Smooth muscle cell (in vitro differentiated cells): ENCODE data around the gene CEACAM7. TPM values are rescaled to one million over a fixed set of nuclear protein-coding genes. Genes with fewer than 3 reads are reported as not detected.

Experiments used
- DNase-seq: peaks from one replicate; lab custom pipeline; 2025; ENCODE audit not compliant: unreplicated experiment; lab: John Stamatoyannopoulos, UW
- H2AFZ ChIP-seq: fragments of 200-600 bp; sonication (generic); 2 replicates; pipeline ENCODE4 v1.6.0; 2016; ENCODE audit warnings: antibody characterized with exemption, low read depth, mild to moderate bottlenecking
- H3F3A ChIP-seq: fragments of 200-600 bp; sonication (generic); 2 replicates; pipeline ENCODE4 v1.6.0; 2017; ENCODE audit warnings: antibody characterized with exemption, low read depth
- H3K27ac ChIP-seq: fragments of 200-600 bp; sonication (generic); 2 replicates; pipeline ENCODE4 v1.5.1; 2016; ENCODE audit warnings: low read depth, mild to moderate bottlenecking
- H3K27me3 ChIP-seq: fragments of 200-600 bp; sonication (generic); 2 replicates; pipeline ENCODE4 v1.6.1; 2016; ENCODE audit warnings: low read depth, mild to moderate bottlenecking
- H3K36me3 ChIP-seq: fragments of 200-600 bp; sonication (generic); 2 replicates; pipeline ENCODE4 v1.5.1; 2016; ENCODE audit warnings: low read depth
- H3K4me1 ChIP-seq: fragments of 200-600 bp; sonication (generic); 2 replicates; pipeline ENCODE4 v1.5.1; 2016; ENCODE audit warnings: low read depth
- H3K4me2 ChIP-seq: fragments of 200-600 bp; sonication (generic); 2 replicates; pipeline ENCODE4 v1.6.0; 2016; ENCODE audit warnings: mild to moderate bottlenecking
- H3K4me3 ChIP-seq: fragments of 200-600 bp; sonication (generic); 2 replicates; pipeline ENCODE4 v1.5.1; 2016; ENCODE audit warnings: mild to moderate bottlenecking
- H3K79me2 ChIP-seq: fragments of 200-600 bp; sonication (generic); 2 replicates; pipeline ENCODE4 v1.6.0; 2016; ENCODE audit warnings: low read depth, mild to moderate bottlenecking
- H3K9ac ChIP-seq: fragments of 200-600 bp; sonication (generic); 2 replicates; pipeline ENCODE4 v1.6.0; 2016; ENCODE audit warnings: low read depth
- H3K9me3 ChIP-seq: fragments of 200-600 bp; sonication (generic); replicated peaks from 2 replicates; pipeline ENCODE4 v1.5.1; 2016; ENCODE audit warnings: low read depth
- H4K20me1 ChIP-seq: fragments of 200-600 bp; sonication (generic); 2 replicates; pipeline ENCODE4 v1.6.0; 2016; ENCODE audit warnings: low read depth
- WGBS: methylation state at CpG from one replicate; pipeline ENCODE4 v1.1.7; 2016; ENCODE audit warnings: low lambda C conversion rate; 5-methylcytosine and 5-hydroxymethylcytosine counted together
- polyA plus RNA-seq: library from polyadenylated mRNA; unstranded; fragments of >200 nt; fragmentation: Nextera tagmentation; extraction: Ambion mirVana; gene quantifications from 2 replicates; pipeline ENCODE4 v1.2.1, GENCODE V29; 2016
- total RNA-seq: library from RNA; depleted of rRNA; stranded (reverse); fragments of >200 nt; gene quantifications from 2 replicates; pipeline ENCODE4 v1.2.3, GENCODE V29; 2014
- TF ChIP-seq, protein P1 (sequence below): fragments of 200-600 bp; sonication (generic); IDR thresholded peaks from 2 replicates; pipeline ENCODE4 v1.5.1; 2017; ENCODE audit warnings: borderline replicate concordance, mild to moderate bottlenecking, antibody characterized with exemption; ENCODE audit not compliant: insufficient read depth, poor library complexity, severe bottlenecking

Gene CEACAM7
- total and polyA plus RNA-seq, 2 experiments from 2014 or later = not detected

GRCh38 chr19:41626278-41626677 is 61.8 kb downstream of the CEACAM7 start:
- Histone ChIP-seq H3K27ac (no peak overlapping the region), H3K36me3 (no peaks in the 10 kb centered on the region), H3K9ac (no peak overlapping the region), H3K79me2 (no peaks in the 10 kb centered on the region), H3K4me2 (no peak overlapping the region), H2AFZ (no peak overlapping the region), H3K27me3 (no peaks in the 10 kb centered on the region), H4K20me1 (no peaks in the 10 kb centered on the region), H3K4me1 (no peaks in the 10 kb centered on the region), H3K9me3 (no peaks in the 10 kb centered on the region), H3F3A (no peaks in the 10 kb centered on the region), H3K4me3 (no peak overlapping the region)
- no peak for DNase-seq
- TF ChIP-seq, protein P1, sequence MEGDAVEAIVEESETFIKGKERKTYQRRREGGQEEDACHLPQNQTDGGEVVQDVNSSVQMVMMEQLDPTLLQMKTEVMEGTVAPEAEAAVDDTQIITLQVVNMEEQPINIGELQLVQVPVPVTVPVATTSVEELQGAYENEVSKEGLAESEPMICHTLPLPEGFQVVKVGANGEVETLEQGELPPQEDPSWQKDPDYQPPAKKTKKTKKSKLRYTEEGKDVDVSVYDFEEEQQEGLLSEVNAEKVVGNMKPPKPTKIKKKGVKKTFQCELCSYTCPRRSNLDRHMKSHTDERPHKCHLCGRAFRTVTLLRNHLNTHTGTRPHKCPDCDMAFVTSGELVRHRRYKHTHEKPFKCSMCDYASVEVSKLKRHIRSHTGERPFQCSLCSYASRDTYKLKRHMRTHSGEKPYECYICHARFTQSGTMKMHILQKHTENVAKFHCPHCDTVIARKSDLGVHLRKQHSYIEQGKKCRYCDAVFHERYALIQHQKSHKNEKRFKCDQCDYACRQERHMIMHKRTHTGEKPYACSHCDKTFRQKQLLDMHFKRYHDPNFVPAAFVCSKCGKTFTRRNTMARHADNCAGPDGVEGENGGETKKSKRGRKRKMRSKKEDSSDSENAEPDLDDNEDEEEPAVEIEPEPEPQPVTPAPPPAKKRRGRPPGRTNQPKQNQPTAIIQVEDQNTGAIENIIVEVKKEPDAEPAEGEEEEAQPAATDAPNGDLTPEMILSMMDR = no peak
- WGBS = 47% methylated on average over 3 of the region's 3 CpGs

DNA sequence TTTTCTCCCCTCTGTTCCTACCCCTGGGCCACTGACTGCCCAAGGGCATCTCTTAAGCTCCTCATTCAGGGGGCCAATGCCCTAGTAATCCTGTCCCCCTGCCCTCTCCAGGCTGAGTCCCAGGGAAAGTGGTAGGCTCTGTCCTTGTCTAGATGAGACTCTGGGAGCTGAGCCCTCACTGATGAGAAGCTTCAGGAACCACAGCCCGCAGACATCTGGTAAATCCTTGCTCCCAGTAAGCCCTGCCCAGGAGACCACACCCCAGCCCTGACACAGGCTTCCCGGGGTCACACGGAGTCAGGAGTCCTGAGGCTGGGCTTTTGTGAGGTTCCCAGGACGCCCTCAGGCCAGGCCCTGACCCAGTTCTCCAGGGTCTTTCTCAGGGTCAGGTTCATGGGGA is 63.1 kb downstream of the CEACAM7 start:
- WGBS = 58% methylated on average over 4 of the region's 4 CpGs
- Histone ChIP-seq H3K4me3 (no peak overlapping the region), H3K9ac (no peak overlapping the region), H3K9me3 (no peaks in the 10 kb centered on the region), H3K27me3 (no peaks in the 10 kb centered on the region), H3K4me2 (no peak overlapping the region), H3K27ac (no peak overlapping the region), H2AFZ (no peak overlapping the region), H3K4me1 (no peaks in the 10 kb centered on the region), H3K79me2 (no peaks in the 10 kb centered on the region), H3F3A (no peaks in the 10 kb centered on the region), H4K20me1 (no peaks in the 10 kb centered on the region), H3K36me3 (no peaks in the 10 kb centered on the region)
- DNase-seq = no peak
- TF ChIP-seq, protein P1 = no peak

GRCh38 chr19:41624515-41624914 is 63.6 kb downstream of the CEACAM7 start:
- no peaks in the 10 kb centered on the region for H3K36me3 ChIP-seq
- DNase-seq = no peak
- 71% methylated on average over 7 of the region's 7 CpGs for WGBS
- H3K9me3 ChIP-seq = no peaks in the 10 kb centered on the region
- TF ChIP-seq, protein P1 = no peak
- no peak overlapping the region for H3K9ac ChIP-seq
- no peaks in the 10 kb centered on the region for H3K4me1 ChIP-seq
- H3K4me3 ChIP-seq = no peak overlapping the region
- H3K27me3 ChIP-seq = no peaks in the 10 kb centered on the region
- H2AFZ ChIP-seq = no peak overlapping the region
- H3K79me2 ChIP-seq = no peaks in the 10 kb centered on the region
- H3F3A ChIP-seq = no peaks in the 10 kb centered on the region
- no peaks in the 10 kb centered on the region for H4K20me1 ChIP-seq
- no peak overlapping the region for H3K4me2 ChIP-seq
- H3K27ac ChIP-seq = no peak overlapping the region

DNA sequence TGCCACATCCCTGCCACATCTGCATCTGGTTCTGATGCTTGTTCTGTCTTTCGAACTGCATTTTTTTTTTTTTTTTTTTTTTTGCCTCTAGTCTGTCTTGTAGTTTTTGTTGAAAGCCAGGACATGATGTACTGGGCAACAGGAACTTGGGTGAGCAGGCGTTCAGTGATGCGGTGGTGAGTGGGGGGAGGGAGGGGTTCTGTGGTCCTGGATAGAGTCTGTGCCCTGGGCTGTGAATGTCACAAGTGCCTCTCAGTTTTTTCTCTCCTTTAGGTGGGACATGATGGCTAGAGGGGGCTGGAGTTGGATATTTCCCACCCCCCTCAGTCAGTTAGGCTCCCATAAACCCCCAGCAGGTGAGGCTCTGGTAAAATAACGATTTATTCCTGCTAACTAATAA is 64.7 kb downstream of the CEACAM7 start:
- H3K9ac ChIP-seq = no peak overlapping the region
- no peaks in the 10 kb centered on the region for H3K4me1 ChIP-seq
- H3K9me3 ChIP-seq = no peaks in the 10 kb centered on the region
- no peak for DNase-seq
- no peaks in the 10 kb centered on the region for H4K20me1 ChIP-seq
- H3K4me3 ChIP-seq = no peak overlapping the region
- WGBS = 83% methylated on average over 4 of the region's 4 CpGs
- TF ChIP-seq, protein P1 = no peak
- no peaks in the 10 kb centered on the region for H3K79me2 ChIP-seq
- H3K4me2 ChIP-seq = no peak overlapping the region
- H2AFZ ChIP-seq = no peak overlapping the region
- H3F3A ChIP-seq = no peaks in the 10 kb centered on the region
- H3K27me3 ChIP-seq = no peaks in the 10 kb centered on the region
- no peak overlapping the region for H3K27ac ChIP-seq
- no peaks in the 10 kb centered on the region for H3K36me3 ChIP-seq
